HepG2 (cell line): ENCODE results near the gene MTHFD2. TPM values are rescaled to one million over a fixed set of nuclear protein-coding genes. Genes with fewer than 3 reads are reported as not detected.
A peak's percentile ranks its signal among the peaks of the same experiment; 100 is the strongest.

Experiments used
- CC2D1A ChIP-seq: sonication (generic); formaldehyde crosslinking; IDR thresholded peaks from 2 replicates; pipeline ENCODE4 v1.8.1; 2023; ENCODE audit warnings: mild to moderate bottlenecking, missing genetic modification reagents
- HNRNPK ChIP-seq: fragments of 200-400 bp; formaldehyde crosslinking; IDR thresholded peaks from 2 replicates; pipeline ENCODE4 v1.6.1; 2018; ENCODE audit warnings: low read length, low read depth, moderate library complexity, mild to moderate bottlenecking; ENCODE audit not compliant: poor library complexity, severe bottlenecking
- POLR2G ChIP-seq: fragments of 200-400 bp; formaldehyde crosslinking; IDR thresholded peaks from 2 replicates; pipeline ENCODE4 v1.6.1; 2018; ENCODE audit warnings: mild to moderate bottlenecking, low read depth, low read length, moderate library complexity
- ZFAT ChIP-seq: sonication (generic); formaldehyde crosslinking; conservative IDR thresholded peaks from 2 replicates; pipeline ENCODE4 v1.8.1; 2023; ENCODE audit warnings: missing genetic modification reagents, inconsistent platforms
- ZNF224 ChIP-seq: sonication (generic); formaldehyde crosslinking; IDR thresholded peaks from 2 replicates; pipeline ENCODE4 v1.5.0; 2020; ENCODE audit warnings: mild to moderate bottlenecking, missing genetic modification reagents
- ZNF83 ChIP-seq: sonication (generic); formaldehyde crosslinking; IDR thresholded peaks from 2 replicates; pipeline ENCODE4 v1.4.0; 2020; ENCODE audit warnings: missing genetic modification reagents, mild to moderate bottlenecking, borderline replicate concordance
- ZSCAN12 ChIP-seq: sonication (generic); formaldehyde crosslinking; IDR thresholded peaks from 2 replicates; pipeline ENCODE4 v1.9.0; 2021; ENCODE audit warnings: mild to moderate bottlenecking, missing genetic modification reagents
- polyA plus RNA-seq, 8 experiments: library from polyadenylated mRNA; depleted of rRNA in 3 of 8; stranded (reverse) in 7 of 8; unstranded in 1 of 8; fragments of >200 nt; fragmentation: Illumina TruSeq in 4 of 8; extraction: Trizol in 4 of 8; gene quantifications; 2 replicates each; pipeline versions ENCODE4 v1.2.1 to v1.2.3, GENCODE V29; 2011 to 2016; ENCODE audit warnings: low read depth in 4 of 8, missing spikeins in 1 of 8, mixed read lengths in 1 of 8; ENCODE audit not compliant: insufficient read depth in 1 of 8
- total RNA-seq, 5 experiments: library from RNA; depleted of rRNA; stranded (reverse); fragments of >200 nt; fragmentation: Illumina TruSeq; extraction: Trizol; gene quantifications; 2 replicates each; pipeline ENCODE4 v1.2.3, GENCODE V29; 2016; ENCODE audit warnings: low read depth in 1 of 5
- TF ChIP-seq, protein P1 (sequence below): sonication (generic); formaldehyde crosslinking; IDR thresholded peaks from 2 replicates; pipeline ENCODE4 v1.4.0; 2020; ENCODE audit warnings: missing genetic modification reagents
- TF ChIP-seq, protein P2 (sequence below): sonication (generic); formaldehyde crosslinking; IDR thresholded peaks from 2 replicates; pipeline ENCODE4 v1.5.0; 2020; ENCODE audit warnings: mild to moderate bottlenecking, missing genetic modification reagents, borderline replicate concordance
- TF ChIP-seq, protein P3 (sequence below): sonication (generic); formaldehyde crosslinking; IDR thresholded peaks from 2 replicates; pipeline ENCODE4 v1.5.1; 2020; ENCODE audit warnings: mild to moderate bottlenecking, missing genetic modification reagents
- TF ChIP-seq, protein P4 (sequence below): IDR thresholded peaks from 2 replicates; pipeline ENCODE4 v1.6.1; 2016; ENCODE audit warnings: low read depth, control low read depth
- TF ChIP-seq, protein P5 (sequence below): conservative IDR thresholded peaks from 2 replicates; pipeline ENCODE4 v1.6.1; 2018; ENCODE audit warnings: missing genetic modification reagents
- TF ChIP-seq, protein P6 (sequence below): IDR thresholded peaks from 2 replicates; pipeline ENCODE4 v1.6.1; 2016; ENCODE audit warnings: mild to moderate bottlenecking, missing biosample characterization, missing genetic modification reagents

Gene MTHFD2
- total and polyA plus RNA-seq, 2 of the 13 experiments (the other 11 are each of a cell fraction or from before 2014, with no cell fraction given) = 188 to 269 TPM

DNA sequence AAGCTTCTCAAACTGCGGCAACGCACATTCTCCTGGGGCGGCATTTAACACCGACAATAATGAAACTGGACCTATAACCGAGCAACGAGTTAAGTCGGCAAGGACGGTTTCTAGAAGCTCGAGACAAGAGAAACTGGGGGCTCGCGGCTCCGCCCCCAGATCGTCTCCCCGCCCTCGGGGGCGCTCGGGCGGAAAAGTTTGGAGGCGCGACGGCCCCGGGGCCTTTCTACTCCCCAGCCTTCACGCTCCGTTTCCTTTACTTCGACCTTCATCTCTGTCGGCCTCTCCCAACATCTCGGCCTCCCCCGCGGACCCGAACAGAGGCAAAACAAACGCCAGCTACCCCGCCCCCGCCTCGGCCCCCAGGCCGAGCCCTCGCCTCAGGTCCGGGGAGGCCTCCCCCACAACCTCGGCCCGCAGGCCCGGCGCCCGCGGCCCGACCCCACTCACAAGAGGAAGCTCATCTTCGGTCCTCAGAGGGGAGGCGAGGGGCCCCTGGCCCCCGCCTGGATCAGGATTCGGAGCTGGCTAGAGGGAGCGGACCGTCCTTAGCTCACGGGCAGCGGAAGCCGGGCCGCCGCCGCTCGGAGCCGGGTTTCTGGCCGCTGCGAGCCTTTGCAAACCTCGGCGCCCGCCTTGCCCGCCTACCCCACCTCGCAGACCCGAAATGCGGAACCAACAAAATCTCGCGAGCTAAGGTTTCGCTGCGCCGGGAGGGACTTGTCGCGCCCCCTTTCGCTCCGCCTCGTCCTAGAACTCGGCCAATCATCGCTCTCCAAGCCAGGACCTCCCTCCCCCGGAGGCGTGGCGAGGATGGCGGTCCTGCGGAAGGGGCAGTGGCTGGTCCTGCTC lies 20.0 kb upstream of the MTHFD2 start, which contains the start of gene MOB1A (continued):
- TF ChIP-seq, protein P1, sequence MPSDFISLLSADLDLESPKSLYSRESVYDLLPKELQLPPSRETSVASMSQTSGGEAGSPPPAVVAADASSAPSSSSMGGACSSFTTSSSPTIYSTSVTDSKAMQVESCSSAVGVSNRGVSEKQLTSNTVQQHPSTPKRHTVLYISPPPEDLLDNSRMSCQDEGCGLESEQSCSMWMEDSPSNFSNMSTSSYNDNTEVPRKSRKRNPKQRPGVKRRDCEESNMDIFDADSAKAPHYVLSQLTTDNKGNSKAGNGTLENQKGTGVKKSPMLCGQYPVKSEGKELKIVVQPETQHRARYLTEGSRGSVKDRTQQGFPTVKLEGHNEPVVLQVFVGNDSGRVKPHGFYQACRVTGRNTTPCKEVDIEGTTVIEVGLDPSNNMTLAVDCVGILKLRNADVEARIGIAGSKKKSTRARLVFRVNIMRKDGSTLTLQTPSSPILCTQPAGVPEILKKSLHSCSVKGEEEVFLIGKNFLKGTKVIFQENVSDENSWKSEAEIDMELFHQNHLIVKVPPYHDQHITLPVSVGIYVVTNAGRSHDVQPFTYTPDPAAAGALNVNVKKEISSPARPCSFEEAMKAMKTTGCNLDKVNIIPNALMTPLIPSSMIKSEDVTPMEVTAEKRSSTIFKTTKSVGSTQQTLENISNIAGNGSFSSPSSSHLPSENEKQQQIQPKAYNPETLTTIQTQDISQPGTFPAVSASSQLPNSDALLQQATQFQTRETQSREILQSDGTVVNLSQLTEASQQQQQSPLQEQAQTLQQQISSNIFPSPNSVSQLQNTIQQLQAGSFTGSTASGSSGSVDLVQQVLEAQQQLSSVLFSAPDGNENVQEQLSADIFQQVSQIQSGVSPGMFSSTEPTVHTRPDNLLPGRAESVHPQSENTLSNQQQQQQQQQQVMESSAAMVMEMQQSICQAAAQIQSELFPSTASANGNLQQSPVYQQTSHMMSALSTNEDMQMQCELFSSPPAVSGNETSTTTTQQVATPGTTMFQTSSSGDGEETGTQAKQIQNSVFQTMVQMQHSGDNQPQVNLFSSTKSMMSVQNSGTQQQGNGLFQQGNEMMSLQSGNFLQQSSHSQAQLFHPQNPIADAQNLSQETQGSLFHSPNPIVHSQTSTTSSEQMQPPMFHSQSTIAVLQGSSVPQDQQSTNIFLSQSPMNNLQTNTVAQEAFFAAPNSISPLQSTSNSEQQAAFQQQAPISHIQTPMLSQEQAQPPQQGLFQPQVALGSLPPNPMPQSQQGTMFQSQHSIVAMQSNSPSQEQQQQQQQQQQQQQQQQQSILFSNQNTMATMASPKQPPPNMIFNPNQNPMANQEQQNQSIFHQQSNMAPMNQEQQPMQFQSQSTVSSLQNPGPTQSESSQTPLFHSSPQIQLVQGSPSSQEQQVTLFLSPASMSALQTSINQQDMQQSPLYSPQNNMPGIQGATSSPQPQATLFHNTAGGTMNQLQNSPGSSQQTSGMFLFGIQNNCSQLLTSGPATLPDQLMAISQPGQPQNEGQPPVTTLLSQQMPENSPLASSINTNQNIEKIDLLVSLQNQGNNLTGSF (CRISPR knock-in tag) = no peak
- TF ChIP-seq ZFAT (no peak), POLR2G (peak; percentile 99), ZNF83 (CRISPR knock-in tag) (no peak; the same call in 1 of the 2 replicates), CC2D1A (CRISPR knock-in tag) (no peak), ZSCAN12 (CRISPR knock-in tag) (peak; percentile 91; the same call in 1 of the 2 replicates), HNRNPK (peak; percentile 70), ZNF224 (no peak)
- TF ChIP-seq, protein P2, sequence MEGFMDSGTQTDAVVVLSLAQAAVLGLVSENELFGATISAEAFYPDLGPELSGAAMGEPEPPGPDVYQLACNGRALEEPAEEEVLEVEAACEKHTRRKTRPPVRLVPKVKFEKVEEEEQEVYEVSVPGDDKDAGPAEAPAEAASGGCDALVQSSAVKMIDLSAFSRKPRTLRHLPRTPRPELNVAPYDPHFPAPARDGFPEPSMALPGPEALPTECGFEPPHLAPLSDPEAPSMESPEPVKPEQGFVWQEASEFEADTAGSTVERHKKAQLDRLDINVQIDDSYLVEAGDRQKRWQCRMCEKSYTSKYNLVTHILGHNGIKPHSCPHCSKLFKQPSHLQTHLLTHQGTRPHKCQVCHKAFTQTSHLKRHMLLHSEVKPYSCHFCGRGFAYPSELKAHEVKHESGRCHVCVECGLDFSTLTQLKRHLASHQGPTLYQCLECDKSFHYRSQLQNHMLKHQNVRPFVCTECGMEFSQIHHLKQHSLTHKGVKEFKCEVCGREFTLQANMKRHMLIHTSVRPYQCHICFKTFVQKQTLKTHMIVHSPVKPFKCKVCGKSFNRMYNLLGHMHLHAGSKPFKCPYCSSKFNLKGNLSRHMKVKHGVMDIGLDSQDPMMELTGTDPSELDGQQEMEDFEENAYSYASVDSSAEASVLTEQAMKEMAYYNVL = no peak
- TF ChIP-seq, protein P3, sequence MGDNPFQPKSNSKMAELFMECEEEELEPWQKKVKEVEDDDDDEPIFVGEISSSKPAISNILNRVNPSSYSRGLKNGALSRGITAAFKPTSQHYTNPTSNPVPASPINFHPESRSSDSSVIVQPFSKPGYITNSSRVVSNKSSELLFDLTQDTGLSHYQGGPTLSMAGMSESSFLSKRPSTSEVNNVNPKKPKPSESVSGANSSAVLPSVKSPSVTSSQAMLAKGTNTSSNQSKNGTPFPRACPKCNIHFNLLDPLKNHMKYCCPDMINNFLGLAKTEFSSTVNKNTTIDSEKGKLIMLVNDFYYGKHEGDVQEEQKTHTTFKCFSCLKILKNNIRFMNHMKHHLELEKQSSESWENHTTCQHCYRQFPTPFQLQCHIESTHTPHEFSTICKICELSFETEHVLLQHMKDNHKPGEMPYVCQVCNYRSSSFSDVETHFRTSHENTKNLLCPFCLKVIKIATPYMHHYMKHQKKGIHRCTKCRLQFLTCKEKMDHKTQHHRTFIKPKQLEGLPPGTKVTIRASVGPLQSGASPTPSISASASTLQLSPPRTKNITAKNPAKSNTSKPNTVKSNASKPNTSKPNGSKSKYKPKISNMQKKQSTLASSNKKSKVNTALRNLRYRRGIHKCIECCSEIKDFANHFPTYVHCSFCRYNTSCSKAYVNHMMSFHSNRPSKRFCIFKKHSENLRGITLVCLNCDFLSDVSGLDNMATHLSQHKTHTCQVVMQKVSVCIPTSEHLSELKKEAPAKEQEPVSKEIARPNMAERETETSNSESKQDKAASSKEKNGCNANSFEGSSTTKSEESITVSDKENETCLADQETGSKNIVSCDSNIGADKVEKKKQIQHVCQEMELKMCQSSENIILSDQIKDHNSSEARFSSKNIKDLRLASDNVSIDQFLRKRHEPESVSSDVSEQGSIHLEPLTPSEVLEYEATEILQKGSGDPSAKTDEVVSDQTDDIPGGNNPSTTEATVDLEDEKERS (CRISPR knock-in tag) = no peak
- TF ChIP-seq, protein P4, sequence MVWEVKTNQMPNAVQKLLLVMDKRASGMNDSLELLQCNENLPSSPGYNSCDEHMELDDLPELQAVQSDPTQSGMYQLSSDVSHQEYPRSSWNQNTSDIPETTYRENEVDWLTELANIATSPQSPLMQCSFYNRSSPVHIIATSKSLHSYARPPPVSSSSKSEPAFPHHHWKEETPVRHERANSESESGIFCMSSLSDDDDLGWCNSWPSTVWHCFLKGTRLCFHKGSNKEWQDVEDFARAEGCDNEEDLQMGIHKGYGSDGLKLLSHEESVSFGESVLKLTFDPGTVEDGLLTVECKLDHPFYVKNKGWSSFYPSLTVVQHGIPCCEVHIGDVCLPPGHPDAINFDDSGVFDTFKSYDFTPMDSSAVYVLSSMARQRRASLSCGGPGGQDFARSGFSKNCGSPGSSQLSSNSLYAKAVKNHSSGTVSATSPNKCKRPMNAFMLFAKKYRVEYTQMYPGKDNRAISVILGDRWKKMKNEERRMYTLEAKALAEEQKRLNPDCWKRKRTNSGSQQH = 0 out of 2 replicates have a peak, but pooled peaks have one; percentile 25
- TF ChIP-seq, protein P5, sequence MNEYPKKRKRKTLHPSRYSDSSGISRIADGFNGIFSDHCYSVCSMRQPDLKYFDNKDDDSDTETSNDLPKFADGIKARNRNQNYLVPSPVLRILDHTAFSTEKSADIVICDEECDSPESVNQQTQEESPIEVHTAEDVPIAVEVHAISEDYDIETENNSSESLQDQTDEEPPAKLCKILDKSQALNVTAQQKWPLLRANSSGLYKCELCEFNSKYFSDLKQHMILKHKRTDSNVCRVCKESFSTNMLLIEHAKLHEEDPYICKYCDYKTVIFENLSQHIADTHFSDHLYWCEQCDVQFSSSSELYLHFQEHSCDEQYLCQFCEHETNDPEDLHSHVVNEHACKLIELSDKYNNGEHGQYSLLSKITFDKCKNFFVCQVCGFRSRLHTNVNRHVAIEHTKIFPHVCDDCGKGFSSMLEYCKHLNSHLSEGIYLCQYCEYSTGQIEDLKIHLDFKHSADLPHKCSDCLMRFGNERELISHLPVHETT (CRISPR knock-in tag) = no peak
- TF ChIP-seq, protein P6, sequence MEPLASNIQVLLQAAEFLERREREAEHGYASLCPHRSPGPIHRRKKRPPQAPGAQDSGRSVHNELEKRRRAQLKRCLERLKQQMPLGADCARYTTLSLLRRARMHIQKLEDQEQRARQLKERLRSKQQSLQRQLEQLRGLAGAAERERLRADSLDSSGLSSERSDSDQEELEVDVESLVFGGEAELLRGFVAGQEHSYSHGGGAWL (CRISPR knock-in tag) = peak; percentile 89
